GM19438 (cell line): ENCODE measurements around the gene SPTB.
"Not testable (repeated sequence)": the region's sequence is repeated elsewhere in the genome, so short reads cannot be mapped to it uniquely, and the experiment has no call there.

Experiments used
- ATAC-seq: cut with Tn5 transposase; IDR thresholded peaks from one replicate; pipeline ENCODE4 v1.9.1; 2021; ENCODE audit warnings: low read depth; ENCODE audit not compliant: unreplicated experiment

SPTB gene

GRCh38 chr14:64825006-64825405, 54.7 kb downstream of the SPTB start:
- ATAC-seq, result no peak

- ATAC-seq, result no peak
Observed at GRCh38 chr14:64824471-64824870, 55.2 kb downstream of the SPTB start.

- peak; percentile 81 for ATAC-seq
Observed at GRCh38 chr14:64823305-64823861, 56.3 kb downstream of the SPTB start.

GRCh38 chr14:64821651-64822050, 58.1 kb downstream of the SPTB start:
- ATAC-seq, result no peak

- no peak for ATAC-seq
Observed at GRCh38 chr14:64818151-64818550, 61.6 kb downstream of the SPTB start.

GRCh38 chr14:64817631-64818030, 62.1 kb downstream of the SPTB start:
- no peak for ATAC-seq

GRCh38 chr14:64816221-64816783, 63.4 kb downstream of the SPTB start:
- no peak for ATAC-seq

GRCh38 chr14:64815257-64815656, 64.5 kb downstream of the SPTB start:
- ATAC-seq, result no peak

- ATAC-seq, result no peak
Observed at GRCh38 chr14:64812412-64812811, 67.3 kb downstream of the SPTB start.

- no peak for ATAC-seq
Observed at GRCh38 chr14:64811676-64812075, 68.0 kb downstream of the SPTB start.

- ATAC-seq, result no peak
Observed at GRCh38 chr14:64808449-64808848, 71.3 kb downstream of the SPTB start.

- ATAC-seq, result no peak
Observed at GRCh38 chr14:64807551-64807950, 72.2 kb downstream of the SPTB start.

- ATAC-seq, result no peak
Observed at GRCh38 chr14:64806862-64807495, 72.7 kb downstream of the SPTB start.

GRCh38 chr14:64806202-64806861, 73.4 kb downstream of the SPTB start:
- no peak for ATAC-seq

GRCh38 chr14:64805646-64806045, 74.1 kb downstream of the SPTB start:
- not testable (repeated sequence) for ATAC-seq

GRCh38 chr14:64804754-64805260, 74.9 kb downstream of the SPTB start:
- no peak for ATAC-seq

- no peak for ATAC-seq
Observed at GRCh38 chr14:64801800-64802199, 77.9 kb downstream of the SPTB start.

GRCh38 chr14:64801046-64801445, 78.7 kb downstream of the SPTB start:
- ATAC-seq, result no peak

- ATAC-seq, result no peak
Observed at GRCh38 chr14:64800000-64800399, 79.7 kb downstream of the SPTB start.

- ATAC-seq, result no peak
Observed at GRCh38 chr14:64799555-64799954, 80.2 kb downstream of the SPTB start.

- ATAC-seq, result no peak
Observed at GRCh38 chr14:64796369-64796768, 83.3 kb downstream of the SPTB start.

GRCh38 chr14:64795921-64796320, 83.8 kb downstream of the SPTB start:
- no peak for ATAC-seq
